ELF-1 (cell line): ENCODE data around the gene RANBP3.
"Not testable (repeated sequence)": the region's sequence is repeated elsewhere in the genome, so short reads cannot be mapped to it uniquely, and the experiment has no call there.

Experiments used
- DNase-seq: peaks from one replicate; pipeline ENCODE4 v3.0.0-alpha.2; 2016; ENCODE audit warnings: low read depth, low spot score

RANBP3 gene, protein sequence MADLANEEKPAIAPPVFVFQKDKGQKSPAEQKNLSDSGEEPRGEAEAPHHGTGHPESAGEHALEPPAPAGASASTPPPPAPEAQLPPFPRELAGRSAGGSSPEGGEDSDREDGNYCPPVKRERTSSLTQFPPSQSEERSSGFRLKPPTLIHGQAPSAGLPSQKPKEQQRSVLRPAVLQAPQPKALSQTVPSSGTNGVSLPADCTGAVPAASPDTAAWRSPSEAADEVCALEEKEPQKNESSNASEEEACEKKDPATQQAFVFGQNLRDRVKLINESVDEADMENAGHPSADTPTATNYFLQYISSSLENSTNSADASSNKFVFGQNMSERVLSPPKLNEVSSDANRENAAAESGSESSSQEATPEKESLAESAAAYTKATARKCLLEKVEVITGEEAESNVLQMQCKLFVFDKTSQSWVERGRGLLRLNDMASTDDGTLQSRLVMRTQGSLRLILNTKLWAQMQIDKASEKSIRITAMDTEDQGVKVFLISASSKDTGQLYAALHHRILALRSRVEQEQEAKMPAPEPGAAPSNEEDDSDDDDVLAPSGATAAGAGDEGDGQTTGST

DNA sequence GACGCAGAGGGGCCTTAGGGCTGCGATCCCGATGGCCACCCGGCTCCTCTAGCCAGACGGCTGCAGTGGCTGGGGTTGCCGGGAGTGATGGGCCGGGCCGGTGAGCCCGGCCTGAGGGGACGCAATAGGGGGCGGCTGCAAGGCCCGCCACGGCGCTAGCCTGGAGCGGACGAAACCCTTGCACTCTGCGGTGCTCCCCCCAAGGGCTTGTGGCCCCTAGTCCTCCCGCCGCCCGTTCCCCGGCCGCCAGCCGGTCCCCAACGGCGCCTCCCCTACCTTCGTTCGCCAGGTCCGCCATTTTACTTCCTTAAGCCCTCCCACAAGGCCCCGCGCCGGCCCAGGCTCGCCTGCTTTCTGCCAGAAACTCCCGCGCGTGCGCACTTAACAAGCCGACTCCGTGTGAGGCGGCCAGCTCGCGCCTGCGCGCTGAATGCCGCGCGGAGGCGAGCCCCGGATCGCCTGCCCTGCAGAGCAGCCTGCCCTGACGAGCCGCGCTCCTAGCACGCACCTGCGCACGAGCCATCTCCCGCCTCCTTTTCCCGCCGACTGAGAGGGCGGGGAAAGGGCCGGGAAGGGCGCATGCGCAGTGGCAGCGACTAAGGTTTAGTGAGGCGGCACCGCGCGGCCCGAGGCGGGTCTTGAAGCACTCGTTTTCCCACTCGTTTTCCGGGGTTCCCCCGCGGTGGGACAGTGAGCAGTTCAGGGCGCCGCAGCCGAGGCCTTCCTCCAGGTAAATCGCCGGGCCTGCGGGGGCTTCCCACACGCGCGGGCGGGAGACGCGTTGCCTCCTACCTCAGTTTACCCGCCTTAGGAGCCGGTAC lies at the start of gene RANBP3:
TSS of gene RANBP3 (minus strand) at position 356 of the 821 bp plus-strand sequence. CDS start at position 298, 58 bp downstream.
- peak; percentile 99 for DNase-seq

DNA sequence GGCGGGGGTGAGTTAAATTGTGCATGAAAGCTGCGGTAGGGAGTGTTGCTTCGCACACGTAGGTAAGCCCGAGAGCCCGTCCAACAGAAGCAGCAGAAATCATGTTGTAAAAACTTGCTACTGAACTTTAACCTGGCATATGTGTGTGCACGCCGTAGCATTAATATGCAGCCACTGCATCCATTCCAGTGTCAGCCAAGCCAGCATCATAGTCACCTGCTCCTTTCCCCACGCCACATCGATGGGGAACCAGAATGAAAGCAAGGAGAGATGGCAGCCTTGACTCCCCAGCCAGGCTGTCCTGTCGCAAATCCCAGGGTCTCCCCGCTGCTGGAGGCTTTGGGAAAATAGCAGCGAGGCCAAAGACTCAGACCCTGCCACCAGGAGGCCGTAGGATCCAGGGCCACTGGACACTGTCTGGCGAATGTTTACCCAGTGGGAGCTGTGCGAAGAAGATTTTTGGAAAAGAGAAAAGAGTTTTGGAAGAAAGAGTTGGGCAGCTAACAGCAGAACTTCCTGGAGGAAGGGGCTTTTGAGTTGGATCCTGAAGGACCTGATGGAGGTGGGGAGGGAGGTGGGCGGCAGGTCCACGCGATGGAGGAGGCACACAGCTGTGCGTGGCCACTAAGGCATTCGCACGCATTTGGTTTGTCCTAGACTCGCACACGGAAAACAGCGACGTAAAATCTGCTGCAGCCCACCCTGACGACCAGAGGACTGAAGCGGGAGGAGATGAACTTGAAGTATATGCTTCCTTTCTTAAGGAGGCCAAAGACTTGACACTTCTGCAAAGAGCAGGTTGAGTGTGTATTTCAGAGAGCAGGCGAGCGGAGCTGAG lies 48.7 kb upstream of the RANBP3 start:
- no peak for DNase-seq

DNA sequence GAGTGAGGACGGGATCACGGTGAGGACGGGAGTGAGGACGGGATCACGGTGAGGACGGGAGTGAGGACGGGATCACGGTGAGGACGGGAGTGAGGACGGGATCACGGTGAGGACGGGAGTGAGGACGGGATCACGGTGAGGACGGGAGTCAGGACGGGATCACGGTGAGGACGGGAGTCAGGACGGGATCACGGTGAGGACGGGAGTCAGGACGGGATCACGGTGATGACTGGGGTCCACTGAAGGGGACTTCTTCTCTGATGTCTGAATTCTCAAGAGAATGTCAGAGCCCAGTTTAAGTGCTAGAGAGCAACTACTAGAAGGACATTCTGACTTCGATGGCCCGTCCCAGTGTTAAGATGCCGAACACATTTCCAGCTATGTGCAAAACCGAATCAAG lies 46.8 kb upstream of the RANBP3 start:
- DNase-seq = not testable (repeated sequence)

DNA sequence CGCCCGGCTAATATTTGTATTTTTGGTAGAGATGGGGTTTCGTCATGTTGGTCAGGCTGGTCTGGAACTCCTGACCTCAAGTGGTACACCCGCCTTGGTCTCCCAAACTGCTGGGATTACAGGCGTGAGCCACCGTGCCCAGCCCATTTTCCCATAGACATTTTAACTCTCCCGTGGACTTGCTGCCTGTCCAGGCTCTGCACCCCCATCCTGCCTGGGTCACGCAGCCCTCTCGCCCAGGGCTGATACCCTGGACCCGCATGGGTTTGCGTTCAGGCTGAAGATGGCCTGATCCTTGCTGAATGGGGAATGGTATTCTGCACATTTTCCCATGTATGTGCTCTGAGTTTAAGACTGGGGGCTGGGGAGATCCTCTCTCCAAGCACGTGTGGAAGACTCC lies 46.0 kb upstream of the RANBP3 start:
- no peak for DNase-seq

DNA sequence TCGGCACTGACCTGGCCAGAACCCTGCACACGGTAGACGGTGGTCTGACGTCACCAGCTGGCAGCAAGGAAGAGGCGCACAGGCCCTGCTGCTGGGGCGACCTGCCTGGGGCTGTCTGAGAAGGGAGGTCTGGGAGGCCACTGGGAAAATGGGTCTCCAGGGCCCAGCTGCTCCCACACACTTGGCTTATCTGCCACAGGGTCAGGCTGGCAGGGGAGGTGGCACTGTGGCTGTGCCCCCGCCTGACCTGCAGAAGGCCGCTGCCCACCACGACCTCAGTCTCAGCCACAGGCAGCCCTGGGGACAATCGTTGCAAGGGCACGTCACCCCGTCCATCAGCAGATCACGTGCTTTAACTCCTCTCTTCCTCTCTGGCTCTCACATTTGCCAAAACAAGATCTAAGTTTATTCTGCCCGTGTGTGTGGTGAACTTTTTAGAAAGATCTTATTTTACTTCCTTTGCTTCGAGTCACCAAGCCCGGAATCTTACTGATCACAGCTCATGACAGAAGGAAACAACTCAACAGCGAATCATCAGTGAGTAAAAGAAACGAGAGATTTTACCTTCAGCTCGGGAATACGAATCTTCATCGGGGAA lies 45.2 kb upstream of the RANBP3 start:
- no peak for DNase-seq

DNA sequence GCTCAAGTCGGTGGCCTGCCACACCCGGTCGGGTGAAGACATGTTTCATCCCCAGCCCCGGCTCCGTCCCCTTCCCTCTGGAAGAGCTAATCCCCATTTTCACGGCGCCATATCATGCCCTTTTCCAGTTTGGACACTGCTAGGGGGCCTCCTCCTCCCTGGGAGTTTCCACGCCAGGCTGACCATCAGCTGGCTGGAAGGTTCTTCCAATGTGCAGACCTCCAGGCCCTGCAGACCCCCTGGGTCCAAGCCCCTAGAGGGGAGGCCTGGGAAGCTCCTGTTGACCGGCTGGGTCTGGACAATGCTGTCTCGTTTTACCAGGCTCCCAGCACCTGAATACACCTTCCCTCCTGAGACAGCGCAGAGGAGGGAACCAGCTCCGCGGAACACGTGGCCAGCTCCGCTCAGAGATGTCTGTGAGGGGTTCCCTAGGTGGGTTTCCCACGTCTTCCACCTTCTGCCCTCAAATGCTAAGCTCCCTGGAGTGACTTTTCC lies 44.7 kb upstream of the RANBP3 start:
- DNase-seq = no peak

DNA sequence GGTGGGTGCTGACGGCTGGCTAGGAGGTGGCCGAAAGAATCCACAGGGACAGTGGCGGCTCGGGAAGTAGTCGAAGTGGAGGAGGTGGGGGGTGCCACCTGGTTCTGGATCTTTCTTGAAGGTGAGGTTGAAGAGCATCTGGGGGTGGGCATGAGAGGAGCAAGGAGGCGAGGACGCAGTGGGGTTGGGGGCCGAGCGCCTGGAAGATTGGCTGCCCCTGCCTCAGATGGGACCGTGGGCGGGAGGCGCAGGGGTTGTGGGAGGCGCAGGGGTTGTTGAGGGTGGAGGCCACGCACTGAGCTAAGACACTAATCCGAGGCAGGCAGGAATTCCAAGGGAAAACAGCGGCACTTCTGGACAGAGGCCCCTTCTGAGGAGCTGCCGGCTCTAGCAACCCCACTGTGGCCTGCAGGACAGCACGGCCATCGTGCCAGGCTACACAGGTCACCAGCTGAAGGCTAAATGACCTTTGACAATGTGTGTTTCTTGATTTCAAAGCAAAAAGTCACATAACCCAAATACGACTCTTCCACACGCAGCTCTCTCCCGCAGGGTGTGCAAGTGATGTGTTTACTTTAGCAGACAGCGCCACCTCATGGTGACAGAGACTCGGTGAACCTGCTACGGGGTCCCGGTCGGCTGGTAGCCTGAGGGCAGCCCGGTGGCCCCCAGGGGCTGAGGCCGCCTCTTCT lies 44.1 kb upstream of the RANBP3 start:
- DNase-seq = peak; percentile 84

DNA sequence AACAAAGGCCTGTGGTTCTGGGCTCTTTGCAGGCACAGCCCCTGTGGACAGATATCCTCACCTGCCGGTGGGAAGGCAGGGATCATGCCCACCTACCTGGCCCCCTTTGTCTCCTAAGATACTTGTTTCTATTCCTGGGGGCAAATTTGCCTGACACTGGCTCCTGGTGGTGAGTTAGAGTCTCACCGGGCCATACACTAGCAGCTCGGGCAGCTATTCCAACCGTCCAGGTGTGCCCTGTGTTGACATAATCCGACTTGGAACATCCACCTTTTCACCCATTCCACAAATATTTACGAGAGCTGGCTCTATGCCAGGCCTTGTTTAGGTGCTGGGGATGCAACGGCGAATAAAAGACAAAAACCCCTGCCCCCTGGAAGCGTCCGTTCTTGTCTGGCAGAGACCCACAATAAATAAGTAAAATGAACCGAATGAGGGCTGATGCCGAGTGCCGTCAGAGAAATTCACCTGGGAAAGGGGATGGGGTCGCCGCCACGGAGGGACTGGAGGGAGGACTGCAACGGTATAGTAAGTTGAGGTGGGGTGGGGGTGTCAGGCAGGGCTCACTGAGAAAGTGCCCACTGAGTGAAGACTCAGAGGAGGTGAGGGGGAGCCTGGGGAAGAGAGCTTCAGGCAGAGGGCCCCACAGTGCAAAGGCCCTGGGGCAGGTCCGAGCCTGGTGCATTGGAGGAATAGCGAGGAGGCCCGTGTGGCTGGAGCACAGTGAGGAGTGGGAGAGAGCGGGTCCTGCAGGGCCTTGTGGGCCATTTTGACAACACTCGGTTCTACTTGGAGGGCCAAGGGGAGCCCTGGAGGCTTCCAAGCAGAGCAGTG lies 43.2 kb upstream of the RANBP3 start:
- no peak for DNase-seq

DNA sequence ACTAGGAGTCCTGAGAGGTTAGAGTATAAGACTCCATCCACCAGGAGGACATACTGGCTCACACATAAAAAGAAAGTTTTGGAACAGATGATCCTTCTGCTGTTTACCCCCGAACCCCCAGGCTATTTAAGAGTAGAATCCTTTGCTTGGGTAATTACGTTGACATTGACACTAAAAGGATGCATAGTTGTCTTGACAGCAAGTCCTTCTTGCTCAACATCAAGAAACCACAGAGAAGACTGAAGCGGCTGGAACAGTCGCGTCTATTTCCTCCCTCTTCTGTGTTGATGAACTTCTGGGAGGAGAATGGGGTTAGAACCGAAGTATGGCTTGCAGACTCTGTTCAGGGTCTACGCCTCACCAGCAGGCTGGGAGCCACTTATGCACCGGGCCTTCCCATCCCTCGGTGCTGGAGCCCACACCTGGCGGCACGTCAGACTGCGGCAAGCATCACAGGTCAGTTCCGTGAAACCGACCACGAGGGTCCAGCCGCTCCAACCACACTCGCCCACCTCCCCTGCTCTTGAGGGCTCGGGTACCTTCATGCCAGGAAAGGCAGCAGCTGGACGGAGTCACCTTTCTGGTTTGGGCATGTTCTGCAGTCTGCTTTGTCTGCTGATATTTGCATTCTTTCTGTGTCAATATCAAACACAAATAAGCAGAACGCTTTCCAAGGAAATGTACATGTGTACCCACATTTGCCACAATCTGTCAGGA lies 42.4 kb upstream of the RANBP3 start:
- no peak for DNase-seq

DNA sequence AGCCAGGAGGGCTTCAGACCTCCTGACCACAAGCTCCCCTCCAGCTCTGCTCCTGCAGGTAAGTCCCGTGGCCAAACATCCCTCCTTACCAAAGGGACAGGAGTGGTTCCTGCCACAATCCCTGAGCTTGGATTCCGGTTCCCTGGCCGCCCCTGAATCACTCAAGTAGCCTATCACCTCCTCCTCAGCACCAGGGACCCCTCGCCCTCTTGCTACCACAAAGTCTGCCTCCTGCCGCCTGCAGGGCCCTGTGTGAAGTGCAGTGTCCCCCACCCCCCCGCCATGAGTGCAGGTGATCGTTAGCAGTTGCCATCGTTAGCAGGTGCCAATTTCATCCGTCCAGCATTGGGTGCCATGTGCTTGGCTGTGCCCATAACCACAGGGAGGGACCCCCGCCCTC lies 40.8 kb upstream of the RANBP3 start:
- DNase-seq = peak; percentile 43

DNA sequence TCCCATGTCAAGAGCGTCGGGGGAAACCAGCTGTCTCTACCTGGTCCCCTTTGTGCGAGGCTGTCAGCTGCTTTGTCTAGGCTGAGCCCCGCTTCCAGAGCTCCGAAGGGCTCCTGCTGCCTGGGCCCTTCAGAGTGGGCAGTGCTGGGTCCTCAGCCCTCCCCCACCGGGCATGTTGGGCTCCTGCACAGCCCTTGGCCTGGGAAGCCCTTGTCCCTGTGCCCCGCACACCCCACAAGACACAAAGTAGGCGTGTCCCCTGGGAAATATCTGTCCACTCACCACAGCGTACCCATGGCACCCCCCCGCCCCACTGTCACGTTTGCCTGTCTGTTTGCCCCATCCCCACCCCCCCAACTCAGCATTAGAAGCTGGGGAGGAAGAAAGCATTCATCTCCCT lies 39.6 kb upstream of the RANBP3 start:
- no peak for DNase-seq

DNA sequence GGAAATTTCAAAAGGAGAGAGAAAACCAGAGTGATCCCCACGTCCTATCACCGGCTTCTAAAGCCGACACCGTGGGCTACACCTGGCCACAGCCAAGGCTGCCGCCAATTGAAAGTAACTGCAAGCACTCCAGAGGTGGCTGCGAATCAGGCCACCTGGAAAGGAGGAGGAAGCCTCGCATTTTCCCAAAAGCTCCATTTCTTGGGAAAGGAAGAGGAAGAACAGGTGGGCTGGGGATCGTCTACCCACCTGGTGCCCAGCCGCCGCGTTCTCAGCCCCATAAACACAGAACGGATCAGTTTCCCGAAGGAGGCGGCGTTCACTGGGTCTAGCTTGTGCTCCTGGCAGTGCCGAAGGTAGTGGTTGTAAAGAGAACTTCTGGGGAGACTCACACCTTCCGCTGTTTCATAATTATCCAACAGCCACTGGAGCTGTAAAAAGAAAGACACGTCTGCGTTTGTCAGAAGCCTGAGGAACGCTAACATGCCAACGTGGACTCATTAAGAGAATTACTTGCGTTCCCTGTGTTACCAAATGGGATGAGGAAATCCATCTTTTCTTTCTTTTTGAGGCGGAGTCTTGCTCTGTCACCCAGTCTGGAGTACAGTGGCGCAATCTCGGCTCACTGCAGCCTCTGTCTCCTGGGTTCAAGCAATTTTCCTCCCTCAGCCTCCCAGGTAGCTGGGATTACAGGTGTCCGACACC lies 38.1 kb upstream of the RANBP3 start:
- no peak for DNase-seq

DNA sequence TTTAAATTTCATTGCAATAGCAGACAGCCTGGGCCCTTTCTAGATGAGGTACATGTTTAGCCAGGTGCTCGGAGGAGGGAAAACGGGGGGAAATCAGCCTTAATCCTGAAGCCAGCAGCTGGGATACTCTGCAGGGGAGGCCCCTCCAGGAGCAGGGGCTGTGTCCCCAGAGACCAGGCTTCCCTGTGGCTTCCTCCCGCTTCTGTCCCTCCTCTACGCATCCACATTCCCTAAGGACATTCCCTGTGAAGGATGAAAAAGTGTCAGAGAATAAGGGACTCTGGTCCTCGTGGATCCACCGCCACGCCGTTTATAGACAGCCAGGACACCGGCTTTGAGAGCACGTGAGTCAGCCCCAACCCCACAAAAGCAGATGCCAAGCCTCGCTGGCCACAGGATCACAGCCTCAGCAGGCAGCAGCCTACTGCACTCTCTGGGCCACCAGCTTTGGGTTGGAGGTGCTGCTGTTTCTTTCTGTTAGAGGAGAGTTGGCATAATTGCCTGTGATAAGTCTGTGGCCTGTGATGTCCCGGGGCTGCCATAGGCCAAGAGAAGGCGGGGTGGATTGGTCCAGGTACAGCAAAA lies 36.7 kb upstream of the RANBP3 start:
- DNase-seq = no peak

DNA sequence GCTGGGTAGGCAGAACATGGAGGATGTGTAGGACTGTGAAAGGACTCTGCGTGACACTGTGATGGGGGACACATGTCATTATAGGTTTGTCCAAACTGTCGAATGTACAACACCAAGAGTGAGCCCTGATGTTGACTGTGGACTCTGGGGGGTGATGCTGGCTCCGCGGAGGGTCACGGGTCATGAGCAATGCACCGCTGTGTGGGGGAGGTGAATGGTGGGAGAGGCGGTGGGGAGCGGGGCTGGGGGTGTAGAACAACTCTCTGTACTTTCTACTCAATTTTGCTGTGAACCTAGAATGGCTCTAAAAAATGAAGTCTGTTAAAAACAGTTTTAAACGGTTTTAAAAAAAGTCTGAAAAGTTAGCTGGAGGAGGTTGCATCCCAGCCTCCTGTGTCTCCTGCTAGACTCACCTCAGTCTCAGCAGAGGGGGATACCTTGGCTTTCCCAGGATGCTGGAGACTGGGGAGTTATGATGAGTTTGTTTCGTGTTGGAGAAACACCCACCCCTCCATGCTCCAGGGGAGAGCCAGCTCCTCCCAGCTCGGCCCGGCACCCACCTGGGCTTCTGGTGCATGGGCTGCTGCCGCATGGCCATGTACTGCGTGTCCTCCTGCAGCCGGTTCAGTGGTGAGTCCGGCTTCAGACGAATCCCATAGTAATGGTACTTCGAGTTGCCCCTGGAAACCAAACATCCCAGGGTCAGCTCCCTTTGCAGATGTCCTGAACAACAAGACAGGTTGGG lies 34.7 kb upstream of the RANBP3 start:
- DNase-seq = no peak

DNA sequence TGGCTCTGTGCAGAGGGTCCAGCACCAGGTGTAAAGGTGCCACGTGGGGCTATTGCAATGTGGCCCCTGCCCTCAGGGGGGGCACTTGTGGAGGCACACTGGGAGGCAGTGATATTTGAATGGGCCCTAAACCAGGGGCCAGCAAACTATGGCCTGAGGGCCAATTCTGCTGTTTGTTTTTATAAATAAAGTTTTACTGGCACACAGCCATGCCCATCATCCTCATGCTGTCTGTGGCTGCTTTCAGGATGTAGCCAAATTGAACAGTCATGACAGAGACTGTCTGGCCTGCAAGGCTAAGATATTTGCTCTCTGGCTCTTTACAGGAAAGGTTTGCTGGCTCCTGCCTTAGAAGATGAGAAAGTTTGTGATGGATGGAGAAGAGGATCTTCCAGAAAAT lies 33.9 kb upstream of the RANBP3 start:
- DNase-seq = no peak

DNA sequence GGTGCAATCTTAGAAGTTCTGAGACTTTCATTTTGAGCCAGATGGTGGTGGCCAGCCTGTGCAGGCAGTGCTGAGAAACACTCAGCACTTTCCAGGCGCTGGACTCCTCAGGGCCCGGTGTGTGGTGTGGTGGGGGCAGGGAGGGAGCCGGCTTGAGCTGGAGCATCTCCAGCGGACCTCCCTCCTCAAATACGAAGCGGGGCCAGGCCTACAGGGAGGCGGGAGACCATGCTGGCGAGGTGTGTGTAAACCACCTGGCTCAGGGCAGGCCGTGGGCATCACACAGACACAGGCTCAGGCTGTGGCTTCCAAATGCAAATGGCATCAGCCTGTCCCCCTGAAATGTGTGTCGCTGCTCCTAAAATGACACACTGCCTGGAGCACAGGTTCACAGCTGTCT lies 33.3 kb upstream of the RANBP3 start:
- DNase-seq = no peak

DNA sequence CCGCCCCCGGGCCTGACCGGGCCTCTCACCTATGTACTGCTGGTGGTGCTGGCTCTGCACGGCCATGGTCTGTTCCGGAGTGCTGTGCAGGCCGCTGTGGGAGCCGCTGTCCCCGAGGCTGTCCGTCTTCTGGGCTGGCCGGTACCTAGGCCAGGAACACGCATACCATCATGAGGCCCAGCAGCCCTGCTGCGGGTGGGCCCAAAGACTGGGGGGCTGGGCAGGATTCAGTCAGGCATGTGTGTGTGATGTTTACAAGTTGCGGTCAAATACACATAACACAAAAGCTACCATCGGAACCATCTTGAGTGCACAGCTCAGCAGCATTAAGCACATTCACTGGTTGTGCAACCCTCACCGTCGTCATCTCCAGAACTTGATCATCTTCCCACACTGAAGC lies 32.2 kb upstream of the RANBP3 start:
- DNase-seq = no peak
